Stimulated activated CD4-positive, alpha-beta T cell treated with anti-CD3 and anti-CD28 coated beads, TNF-alpha, amount 100 ng/mL, for 48 hours (primary cell): ENCODE data around the gene CCSER1.
"Not testable (repeated sequence)": the region's sequence is repeated elsewhere in the genome, so short reads cannot be mapped to it uniquely, and the experiment has no call there.

Source experiments
- DNase-seq, 3 donors: peaks; one replicate each; pipeline ENCODE4 v3.0.0-alpha.2; 2020; ENCODE audit warnings: low read depth in 3 of 3

Gene CCSER1

DNA sequence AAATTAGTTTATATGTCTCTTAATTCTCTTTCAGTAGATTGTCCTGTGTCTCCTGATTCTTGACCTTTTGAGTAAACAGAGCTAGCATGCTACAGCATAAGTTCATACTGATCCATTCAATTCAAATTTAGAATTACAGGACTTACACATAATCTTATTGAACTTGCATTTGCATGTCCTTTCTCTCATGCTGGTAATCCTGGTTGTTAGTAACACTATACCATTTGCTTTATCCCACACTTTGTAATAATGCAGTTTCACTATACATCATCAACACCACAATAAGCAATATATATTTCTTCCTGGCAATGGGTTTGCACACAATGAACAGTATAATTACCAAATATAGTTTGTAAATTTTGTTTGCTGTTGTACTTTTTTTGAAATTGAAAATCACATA, 1239.4 kb downstream of the CCSER1 start:
- DNase-seq, result no peak

DNA sequence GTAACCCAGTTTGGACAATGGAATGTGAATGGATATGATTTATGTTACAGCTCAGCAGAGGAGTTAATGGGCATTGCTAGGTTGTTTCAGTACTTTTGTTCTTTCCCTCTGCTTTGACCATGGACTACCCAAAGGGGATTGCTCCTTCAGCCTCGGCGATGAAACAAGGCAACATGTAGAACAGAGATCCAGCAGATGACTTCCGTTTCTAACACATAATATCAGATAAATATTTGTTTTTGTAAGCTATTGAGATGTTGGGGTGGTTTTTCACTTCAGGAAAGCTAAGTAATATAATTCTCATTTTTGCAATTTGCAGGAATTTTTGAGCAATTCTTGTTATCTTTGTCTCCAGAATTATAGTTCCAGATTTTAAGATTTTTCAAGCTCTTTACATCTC, 1241.9 kb downstream of the CCSER1 start:
- no peak for DNase-seq

DNA sequence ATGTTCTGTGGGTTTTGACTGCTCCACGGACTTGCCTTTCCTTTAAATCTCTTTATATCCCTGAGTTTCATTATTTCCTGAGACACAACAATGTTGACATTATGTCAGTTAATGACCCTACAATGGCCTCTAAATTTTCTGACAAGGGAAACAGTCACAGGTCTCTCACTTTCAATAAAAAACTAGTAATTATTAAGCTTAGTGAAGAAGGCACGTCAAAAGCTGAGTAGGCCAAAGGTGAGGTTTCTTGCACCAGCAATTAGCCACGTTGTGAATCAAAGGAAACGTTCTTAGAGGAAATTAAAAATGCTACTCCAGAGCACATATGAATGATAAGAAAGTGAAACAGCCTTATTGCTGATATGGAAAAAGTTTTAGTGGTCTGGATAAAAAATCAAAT, 1246.4 kb downstream of the CCSER1 start:
- DNase-seq, result no peak

DNA sequence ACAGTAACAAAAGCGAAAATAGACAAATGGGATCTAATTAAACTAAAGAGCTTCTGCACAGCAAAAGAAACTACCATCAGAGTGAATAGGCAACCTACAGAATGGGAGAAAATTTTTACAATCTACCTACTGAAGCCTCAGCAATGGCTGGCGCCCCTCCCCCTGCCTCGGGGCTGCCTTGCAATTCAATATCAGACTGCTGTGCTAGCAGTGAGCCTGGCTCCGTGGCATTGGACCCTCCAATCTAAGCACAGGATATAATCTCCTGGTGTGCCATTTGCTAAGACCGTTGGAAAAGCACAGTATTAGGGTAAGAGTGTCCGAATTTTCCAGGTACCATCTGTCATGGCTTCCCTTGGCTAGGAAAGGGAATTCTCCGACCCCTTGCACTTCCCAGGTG, 1278.2 kb downstream of the CCSER1 start:
- not testable (repeated sequence) for DNase-seq

DNA sequence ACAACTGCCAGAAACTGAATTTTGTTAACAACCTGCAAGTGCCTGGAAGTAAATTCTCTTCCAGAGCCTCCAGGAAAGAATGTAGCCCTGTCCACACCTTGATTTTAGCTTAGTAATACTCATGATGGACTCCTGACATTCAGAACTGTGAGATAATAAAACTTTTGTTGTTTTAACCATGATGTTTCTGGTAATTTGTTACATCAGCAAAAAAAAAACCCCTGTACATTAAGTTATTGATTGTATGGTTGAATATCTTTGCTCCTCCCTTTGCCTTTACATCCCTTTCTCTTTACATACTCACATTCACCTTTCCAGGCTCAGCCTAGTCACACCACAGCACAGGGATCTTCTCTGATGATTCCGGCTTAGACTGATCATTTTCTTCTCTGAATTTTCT, 1294.8 kb downstream of the CCSER1 start:
- DNase-seq, result no peak

DNA sequence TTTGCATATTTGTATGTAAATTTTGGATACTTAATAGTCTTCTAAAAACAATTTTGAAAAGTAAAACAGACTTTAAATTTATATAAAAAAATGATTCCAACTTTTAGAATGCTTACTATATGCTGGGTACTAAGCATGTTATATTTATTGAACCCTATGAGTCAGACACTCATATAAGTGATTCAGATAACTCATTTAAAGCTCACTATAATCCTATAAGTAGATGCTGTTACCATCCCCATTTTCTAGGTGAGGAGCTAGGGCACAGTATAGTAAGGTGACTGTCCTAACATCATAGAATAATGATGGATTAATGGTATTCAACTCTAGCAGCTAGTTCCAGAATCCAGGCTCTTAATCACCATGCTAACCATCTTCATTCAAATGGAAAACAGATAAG, 1299.5 kb downstream of the CCSER1 start:
- no peak for DNase-seq

DNA sequence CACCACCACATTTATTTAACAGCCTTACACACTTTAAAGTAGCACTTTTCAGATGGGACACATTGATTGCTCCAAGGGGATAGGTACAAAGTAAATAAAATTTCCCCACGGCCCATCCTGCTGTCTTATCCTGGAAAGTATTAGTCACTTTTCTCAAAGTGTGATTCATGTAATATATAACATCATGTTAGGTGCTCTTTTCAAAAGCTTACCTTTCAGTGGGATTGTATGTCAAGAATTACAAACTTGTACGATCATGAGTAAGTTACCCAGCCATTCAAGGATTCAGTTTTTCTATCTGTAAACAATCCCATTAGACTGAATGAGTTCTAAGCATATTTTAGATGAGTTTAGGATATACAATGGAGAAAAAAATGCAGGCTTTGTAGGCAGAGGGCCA, 1300.0 kb downstream of the CCSER1 start:
- DNase-seq, result no peak

DNA sequence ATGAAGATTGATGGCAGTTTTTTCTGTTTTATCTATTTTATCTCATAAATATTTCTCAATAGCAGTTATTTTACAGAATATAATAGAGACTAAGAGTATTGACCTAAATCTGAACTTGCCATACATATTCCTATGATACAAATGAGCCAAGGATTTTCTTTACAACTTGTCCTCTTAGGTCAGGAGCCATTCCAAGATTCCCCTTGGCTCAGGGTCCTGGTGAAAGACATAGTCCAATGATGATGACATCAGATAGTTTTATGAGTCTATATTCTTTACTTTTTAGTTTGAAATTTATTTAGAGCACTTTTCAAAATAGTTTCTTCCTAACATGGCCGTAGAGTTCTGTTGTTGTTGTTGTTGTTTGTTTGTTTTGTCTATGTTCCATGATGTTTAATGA, 1307.4 kb downstream of the CCSER1 start:
- DNase-seq, result no peak

DNA sequence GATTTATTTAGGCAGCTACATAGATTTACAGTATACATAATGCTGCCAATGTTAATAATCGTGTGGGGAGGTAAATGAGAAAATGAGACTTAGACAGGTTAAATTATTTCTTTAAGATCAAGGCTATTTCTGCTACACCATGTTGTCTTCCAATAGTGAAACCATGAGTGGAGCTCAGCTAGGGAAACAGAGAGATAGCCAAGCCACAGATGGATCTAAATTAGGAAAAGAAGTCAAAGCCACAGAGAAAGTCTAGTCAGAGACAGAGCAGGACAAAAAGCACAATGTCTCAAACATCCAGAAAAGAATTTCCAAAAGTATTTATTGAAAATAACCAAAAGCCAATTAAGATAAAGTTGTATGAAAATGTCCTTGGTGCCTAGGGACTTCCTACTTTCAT, 1309.4 kb downstream of the CCSER1 start:
- no peak for DNase-seq

DNA sequence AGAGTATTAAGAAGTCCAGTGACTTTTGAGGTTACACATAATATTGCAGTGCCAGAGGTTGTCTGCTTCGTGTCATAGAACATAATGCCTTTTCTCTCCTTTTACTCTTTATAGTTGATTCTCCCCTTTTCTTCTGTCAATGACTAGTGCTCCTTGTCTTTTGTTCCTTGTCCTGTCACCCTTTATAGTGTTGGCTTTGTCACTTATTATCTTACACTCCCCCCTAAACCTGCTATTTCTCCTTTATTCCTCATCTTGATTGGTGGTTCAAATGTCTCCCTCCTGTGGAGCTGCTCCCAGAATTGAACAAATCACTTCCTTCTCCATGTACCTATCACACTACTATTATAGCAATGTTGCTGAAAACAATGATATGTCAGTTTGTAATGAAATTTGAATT, 1320.0 kb downstream of the CCSER1 start:
- DNase-seq, result no peak

DNA sequence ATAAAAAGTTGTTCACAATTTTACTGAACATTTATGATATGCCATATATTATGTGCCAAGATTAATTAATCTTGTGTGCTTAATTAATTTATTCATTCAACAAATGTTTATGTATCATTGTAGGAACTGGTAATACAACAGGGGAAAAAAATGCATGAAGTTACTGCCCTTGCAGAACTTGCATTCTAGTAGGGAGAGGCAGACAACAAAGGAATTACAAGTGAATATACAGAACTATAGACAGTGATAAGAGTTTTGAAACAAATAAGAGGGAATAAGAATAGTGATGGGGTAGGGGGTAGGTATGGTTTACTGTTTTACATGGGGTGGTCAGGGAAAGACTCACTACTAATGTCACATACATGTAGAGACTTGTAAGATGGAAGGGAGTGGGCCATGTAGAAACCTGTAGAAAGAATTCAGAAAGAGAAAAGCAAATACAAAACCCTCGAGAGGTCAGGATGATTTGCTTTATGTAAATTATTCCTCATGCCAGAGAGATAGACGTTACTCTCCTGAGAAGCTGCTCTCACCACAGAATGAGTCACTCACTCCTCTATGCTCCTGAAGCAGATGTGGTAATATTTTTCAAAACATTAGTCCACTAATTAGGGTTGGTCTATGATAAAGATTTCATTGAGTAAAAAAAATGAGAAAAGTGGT, 1321.6 kb downstream of the CCSER1 start:
- DNase-seq, result no peak

DNA sequence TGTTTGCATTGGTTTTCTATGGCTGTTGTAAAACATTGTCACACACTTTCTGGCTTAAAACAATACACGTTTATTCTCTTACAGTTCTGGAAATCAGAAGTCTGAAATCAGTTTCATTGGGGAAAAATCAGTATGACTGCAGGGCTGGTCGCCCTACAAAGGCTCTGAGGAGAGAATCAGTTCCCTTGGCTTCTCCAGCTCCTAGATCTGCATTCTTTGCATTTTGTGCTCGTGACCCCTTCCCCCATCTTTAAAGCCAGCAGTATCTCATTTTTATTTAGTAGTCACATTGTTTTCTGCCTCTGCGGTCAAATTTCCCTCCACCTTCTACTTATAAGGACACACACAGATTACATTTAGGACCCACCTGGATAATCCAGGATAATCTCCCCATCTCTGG, 1326.9 kb downstream of the CCSER1 start:
- DNase-seq, result no peak

DNA sequence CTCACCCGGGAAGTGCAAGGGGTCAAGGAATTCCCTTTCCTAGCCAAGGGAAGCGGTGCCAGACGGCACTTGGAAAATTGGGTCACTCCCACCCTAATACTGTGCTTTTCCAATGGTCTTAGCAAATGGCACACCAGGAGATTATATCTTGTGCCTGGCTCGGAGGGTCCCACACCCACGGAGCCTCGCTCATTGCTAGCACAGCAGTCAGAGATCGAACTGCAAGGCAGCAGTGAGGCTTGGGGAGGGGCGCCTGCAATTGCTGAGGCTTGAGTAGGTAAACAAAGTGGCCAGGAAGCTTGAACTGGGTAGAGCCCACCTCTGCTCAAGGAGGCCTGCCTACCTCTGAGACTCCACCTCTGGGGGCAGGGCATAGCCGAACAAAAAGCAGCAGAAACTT, 1335.4 kb downstream of the CCSER1 start:
- not testable (repeated sequence) for DNase-seq

DNA sequence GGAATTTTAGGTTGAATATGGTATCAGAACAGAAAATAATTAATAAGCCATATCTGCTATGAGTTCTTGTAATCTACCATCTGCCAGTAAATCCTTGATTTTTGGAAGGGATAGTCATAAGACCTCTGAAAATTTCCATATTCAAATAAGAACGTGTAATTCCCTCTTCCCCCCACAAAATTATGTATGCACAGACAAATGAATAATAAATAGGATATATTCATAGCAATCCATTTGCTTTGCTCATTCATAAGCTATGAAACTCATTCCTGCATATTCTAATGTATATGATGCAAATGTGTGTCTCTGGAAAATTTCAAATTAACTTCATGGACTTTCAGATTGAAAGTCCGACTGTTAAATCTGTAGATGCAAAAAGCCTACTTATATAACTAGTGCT, 1343.5 kb downstream of the CCSER1 start:
- DNase-seq, result no peak

DNA sequence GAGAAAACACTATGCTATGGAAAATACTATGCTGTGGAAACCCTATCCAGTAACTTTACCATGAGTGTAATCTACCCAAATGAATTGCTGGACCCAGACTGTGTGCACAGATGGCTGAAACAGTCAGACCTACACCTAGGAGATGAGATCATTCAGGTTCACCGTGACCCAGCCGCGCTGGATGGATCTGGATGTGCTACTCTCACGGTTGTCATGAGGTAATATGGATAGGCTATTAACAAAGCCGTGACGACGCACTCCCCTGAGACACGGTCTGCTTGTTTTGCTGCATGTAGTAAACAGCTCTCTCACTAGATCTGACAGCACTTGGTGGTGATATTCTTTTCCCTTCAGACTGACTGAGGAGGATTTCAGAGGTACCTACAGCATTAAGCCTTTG, 1344.1 kb downstream of the CCSER1 start:
- no peak for DNase-seq

DNA sequence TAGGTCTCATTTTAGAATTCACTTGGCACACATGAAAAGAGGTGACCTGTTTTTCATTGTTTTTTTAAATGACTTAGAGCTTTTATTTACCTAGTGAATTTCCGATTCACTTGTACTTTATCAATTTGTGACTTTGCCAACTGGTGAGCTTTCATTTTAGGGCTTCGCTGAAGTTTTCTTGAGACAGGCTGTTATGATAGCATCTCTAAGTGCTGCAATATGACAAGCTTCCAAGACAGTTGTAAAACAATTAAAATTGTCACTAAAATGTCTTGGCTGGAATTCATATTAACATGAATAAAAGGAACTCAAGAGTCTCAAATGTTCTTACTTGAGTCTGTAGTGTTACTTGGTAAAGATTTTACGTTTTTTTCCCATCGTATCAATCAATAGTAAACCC, 1344.9 kb downstream of the CCSER1 start:
- DNase-seq, result no peak

DNA sequence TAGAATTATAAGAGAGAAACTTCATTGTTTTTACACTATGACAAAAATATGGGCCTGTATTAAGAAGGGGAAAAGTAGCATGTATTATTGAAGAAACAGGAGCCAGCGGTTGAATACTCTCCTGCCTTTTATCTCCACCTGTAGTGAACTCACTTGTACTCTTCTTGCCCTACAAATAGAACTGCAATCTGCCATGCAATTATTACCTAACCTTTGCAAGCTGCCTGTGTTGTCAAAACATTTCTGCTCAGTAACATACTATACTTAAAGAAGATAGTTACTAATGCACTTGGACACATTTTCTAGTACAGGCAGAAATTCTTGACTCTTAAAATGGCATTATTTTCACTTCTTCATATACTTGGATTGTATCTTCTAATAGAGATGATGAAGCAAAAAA, 1358.2 kb downstream of the CCSER1 start:
- DNase-seq, result no peak

DNA sequence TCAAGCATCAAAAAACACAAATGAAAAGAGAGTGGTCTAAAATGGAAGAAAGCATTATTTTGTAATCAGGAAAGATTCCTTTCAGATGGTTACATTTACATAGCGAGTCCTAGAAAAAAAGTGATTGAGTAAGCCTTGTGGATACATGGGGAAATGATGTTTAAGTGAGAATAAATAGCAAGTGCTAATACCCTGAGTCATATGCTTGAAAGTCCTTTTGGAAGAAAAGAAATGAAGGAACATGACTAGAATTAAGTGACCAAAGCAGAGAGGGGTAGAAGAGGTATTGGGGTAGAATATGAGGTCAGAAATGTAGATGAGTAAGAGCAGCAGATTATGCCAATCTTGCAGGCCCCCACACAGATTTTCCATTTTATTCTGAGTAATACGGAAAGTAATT, 1361.8 kb downstream of the CCSER1 start:
- DNase-seq, result no peak

DNA sequence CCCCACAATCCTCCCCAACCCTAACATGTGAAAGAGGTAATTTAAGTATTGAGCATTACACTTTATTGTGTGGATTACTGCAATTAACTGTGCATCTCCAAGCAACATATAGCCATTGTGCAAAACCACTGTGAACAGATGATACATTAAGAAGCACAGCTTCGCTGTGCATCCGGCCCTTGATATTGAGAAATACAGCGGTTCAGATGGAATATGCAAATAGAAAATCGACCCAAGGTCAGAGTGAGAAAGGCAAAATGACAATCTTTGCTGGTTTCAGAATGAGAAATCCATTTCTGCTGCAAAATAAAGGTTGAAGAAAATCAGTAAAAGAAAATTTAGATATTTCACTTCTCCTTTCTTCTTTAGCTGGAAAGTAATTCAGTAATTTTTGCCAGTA, 1370.7 kb downstream of the CCSER1 start:
- DNase-seq, result no peak

DNA sequence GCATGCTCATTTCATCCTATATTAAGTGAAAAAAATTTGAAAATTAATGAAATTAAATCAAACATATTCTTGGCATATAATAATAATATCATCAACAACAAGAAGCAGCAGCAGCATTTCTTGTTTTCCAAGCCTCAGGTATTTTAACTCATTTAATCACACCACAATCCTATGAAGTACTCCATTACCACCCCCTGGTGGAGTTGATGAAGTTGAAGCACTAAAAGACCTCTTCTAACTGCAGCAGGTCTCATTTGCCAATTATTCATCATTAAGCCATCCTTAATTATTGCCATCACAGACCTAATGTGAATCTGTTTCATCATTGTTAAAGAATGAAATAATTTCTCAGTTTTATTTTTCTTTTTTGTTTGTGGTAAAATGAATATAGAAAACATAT, 1375.2 kb downstream of the CCSER1 start:
- no peak for DNase-seq

DNA sequence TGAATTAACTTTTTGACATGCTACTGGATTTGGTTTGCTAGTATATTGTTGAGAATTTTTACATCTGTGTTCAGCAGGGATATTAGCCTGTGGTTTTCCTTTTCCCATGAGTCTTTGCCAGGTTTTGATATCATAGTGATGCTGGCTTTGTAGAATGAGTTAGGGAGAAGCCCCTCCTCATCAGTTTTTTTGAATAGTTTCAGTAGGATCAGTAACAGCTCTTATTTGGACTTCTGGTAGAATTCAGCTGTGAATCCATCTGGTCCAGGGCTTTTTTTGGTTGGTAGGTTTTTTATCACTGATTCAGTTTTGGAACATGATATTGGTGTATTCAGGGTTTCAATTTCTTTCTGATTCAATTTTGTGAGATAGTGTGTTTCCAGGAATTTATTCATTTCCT, 1386.1 kb downstream of the CCSER1 start:
- no peak for DNase-seq

DNA sequence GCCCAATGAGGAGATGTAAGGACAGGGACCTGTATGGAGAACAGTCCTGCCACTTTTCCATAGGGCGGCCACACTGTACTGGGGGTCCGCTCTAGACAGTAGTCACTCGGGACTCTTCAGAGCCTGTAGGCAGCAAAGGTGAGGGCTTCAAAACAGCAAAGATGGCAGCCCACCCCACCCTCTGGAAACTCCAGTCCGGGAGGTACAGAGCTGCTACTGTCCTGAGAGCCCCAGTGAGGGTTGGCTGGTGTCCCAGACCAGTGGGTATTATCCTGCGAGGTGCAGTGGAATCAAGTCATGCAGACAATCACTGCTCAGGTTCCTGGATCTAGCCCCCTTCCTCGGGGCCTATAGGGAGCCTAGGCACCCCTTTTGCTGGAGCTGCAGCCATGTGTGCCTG, 1392.0 kb downstream of the CCSER1 start:
- no peak for DNase-seq

DNA sequence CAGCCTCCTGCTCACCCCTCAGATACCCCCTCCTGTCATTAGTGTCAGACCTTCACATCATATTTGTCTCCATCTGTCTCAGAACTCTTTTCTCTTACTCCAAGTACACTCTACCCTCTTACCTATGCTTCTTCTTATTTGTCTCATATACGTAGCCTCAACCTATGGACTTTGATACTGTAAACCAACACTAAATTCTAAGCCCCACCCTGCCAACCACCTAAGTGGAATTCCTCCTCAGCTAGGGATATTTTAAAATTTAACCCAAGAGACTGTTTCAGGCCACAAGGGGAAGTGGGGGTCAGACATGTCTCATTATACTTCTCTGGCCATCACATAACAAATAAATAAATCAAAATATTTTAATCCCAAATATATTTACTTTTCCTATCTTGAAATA, 1398.4 kb downstream of the CCSER1 start:
- no peak for DNase-seq

DNA sequence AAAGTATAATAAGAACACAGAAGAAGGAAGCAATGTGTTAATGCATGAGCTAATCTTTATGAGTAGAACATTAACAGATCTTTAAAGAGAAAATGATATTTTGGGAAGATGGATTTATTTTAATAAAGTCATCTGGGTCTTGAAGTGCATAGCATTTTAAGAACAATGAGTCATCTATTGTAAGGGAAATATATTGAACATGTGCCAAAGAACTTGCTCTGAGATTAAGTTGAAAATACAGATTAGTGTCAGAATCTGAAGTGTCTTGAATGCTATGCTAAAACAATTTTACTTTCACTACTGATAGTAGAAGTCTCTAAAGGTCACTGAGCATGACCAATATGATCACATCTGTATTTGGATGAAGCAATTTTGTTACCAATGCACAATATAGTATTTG, 1399.9 kb downstream of the CCSER1 start:
- DNase-seq, result no peak

DNA sequence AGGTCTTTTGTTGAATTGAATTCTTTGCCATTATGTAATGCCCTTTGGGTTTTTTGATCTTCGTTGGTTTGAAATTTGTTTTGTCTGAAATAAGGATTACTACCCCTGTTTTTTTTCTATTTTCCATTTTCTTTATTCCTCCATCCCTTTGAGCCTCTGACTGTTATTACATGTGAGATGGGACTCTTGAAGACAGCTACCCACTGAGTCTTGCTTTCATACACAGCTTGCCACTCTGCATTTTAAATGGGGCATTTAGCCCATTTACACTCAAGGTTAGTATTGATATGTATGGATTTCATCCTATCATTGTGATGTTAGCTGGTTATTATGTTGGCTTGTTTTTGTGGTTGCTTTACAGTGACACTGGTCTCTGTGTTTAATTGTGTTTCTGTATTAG, 1440.4 kb downstream of the CCSER1 start:
- no peak for DNase-seq
